SK-N-MC (cell line): ENCODE data around the gene STON1.

ENCODE experiments used
- DNase-seq: peaks from one replicate; pipeline ENCODE4 v3.0.0-alpha.2; 2011; ENCODE audit warnings: low read depth, low spot score
- H3K27ac ChIP-seq: fragments of 200-600 bp; sonication (generic); 2 replicates; pipeline ENCODE4 v1.5.1; 2016; ENCODE audit warnings: mixed run types
- H3K36me3 ChIP-seq: fragments of 200-600 bp; sonication (generic); 2 replicates; pipeline ENCODE4 v1.6.1; 2017; ENCODE audit warnings: antibody characterized with exemption, low read length, mixed read lengths; ENCODE audit not compliant: insufficient read depth
- H3K4me3 ChIP-seq: fragments of 200-600 bp; sonication (generic); 2 replicates; pipeline ENCODE4 v1.5.1; 2016
- H3K9ac ChIP-seq: fragments of 200-600 bp; sonication (generic); 2 replicates; pipeline ENCODE4 v1.8.0; 2017; ENCODE audit warnings: mixed run types, mixed read lengths; ENCODE audit not compliant: insufficient read length
- H3K9me3 ChIP-seq: fragments of 200-600 bp; sonication (generic); 2 replicates; pipeline ENCODE4 v1.6.1; 2017; ENCODE audit warnings: low read depth, mild to moderate bottlenecking, antibody characterized with exemption, low read length, moderate library complexity, mixed read lengths
- EZH2 ChIP-seq: fragments of 200-600 bp; sonication (generic); IDR thresholded peaks from one replicate; pipeline ENCODE4 v1.6.1; 2017; ENCODE audit warnings: antibody characterized with exemption
- FOXP2 ChIP-seq: optimal IDR thresholded peaks from 2 replicates; pipeline ENCODE3; 2011; ENCODE audit warnings: mild to moderate bottlenecking, moderate library complexity; ENCODE audit not compliant: insufficient read depth; ENCODE audit errors: extremely low read length, control extremely low read depth
- POLR2AphosphoS5 ChIP-seq: IDR thresholded peaks from 2 replicates; pipeline ENCODE4 v1.6.1; 2012; ENCODE audit warnings: mild to moderate bottlenecking, low read depth, low read length, borderline replicate concordance

STON1 gene

GRCh38 chr2:48574353-48575287, 44.7 kb downstream of the STON1 start:
- no peak for TF ChIP-seq POLR2AphosphoS5
- TF ChIP-seq FOXP2, result no peak
- Histone ChIP-seq H3K4me3 (no peak overlapping the region), H3K9me3 (no peaks in the 10 kb centered on the region), H3K9ac (no peak overlapping the region), H3K36me3 (no peaks in the 10 kb centered on the region), H3K27ac (no peak overlapping the region)
- no peak for DNase-seq

- no peak overlapping the region for H3K27ac ChIP-seq
- no peak overlapping the region for H3K4me3 ChIP-seq
- DNase-seq, result no peak
- TF ChIP-seq EZH2 (no peak), POLR2AphosphoS5 (no peak), FOXP2 (no peak)
- H3K36me3 ChIP-seq, result no peaks in the 10 kb centered on the region; the same call in 1 of the 2 replicates
- H3K9ac ChIP-seq, result no peak overlapping the region
- no peaks in the 10 kb centered on the region for H3K9me3 ChIP-seq
Measured at GRCh38 chr2:48578313-48578712, 48.4 kb downstream of the STON1 start.

GRCh38 chr2:48583961-48584360, 54.0 kb downstream of the STON1 start:
- Histone ChIP-seq H3K36me3 (no peaks in the 10 kb centered on the region; the same call in 1 of the 2 replicates), H3K9ac (no peak overlapping the region), H3K9me3 (no peaks in the 10 kb centered on the region), H3K27ac (no peak overlapping the region), H3K4me3 (no peak overlapping the region)
- no peak for TF ChIP-seq FOXP2
- no peak for TF ChIP-seq POLR2AphosphoS5
- TF ChIP-seq EZH2, result no peak
- no peak for DNase-seq

- Histone ChIP-seq H3K9ac (no peak overlapping the region), H3K9me3 (no peaks in the 10 kb centered on the region), H3K36me3 (no peaks in the 10 kb centered on the region; the same call in 1 of the 2 replicates), H3K4me3 (no peak overlapping the region), H3K27ac (no peak overlapping the region)
- DNase-seq, result no peak
- TF ChIP-seq POLR2AphosphoS5 (no peak), EZH2 (no peak), FOXP2 (no peak)
Measured at GRCh38 chr2:48584551-48584950, 54.6 kb downstream of the STON1 start.

DNA sequence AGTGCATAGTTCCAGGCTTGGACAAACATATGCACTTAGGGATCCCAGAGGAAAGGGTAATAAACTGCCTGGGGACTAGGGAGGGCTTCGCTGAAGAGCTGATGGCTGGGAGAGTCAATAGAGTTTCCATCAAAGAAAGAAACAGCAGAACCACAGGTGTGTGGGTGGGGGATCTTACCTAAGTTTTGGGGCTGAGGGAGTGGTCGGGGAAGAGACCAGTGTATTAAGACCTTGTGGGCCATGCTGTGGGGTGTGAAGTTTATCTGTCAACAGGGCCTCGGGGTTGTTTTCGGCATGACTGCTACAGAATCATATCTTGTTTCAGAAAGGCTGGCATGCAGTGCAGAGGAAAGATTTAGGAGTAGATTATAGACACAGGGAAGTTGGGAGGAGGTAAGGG, 56.5 kb downstream of the STON1 start:
- H3K9ac ChIP-seq, result no peak overlapping the region
- H3K27ac ChIP-seq, result no peak overlapping the region
- no peaks in the 10 kb centered on the region for H3K36me3 ChIP-seq
- TF ChIP-seq EZH2 (no peak), FOXP2 (no peak), POLR2AphosphoS5 (no peak)
- no peaks in the 10 kb centered on the region for H3K9me3 ChIP-seq
- H3K4me3 ChIP-seq, result no peak overlapping the region
- DNase-seq, result no peak

DNA sequence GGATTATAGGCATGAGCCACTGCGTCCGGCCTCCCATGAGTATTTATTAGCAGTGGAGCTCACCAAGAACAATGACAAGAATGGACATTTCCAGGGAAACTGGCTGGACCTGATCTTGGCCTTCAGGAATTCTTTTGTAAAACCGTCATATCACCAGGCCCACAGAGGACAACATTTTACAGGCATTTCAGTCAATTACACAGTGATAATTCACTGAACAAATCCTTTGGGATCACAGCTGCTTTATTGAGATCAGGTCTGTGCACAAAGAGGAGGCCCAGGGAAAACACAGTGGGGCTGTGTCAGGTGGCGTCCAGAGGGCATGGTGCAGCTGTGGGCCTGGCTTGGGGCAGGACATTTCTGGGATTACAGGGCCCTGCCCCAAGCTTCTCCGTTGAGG, 57.6 kb downstream of the STON1 start:
- no peak for TF ChIP-seq POLR2AphosphoS5
- no peak for TF ChIP-seq EZH2
- TF ChIP-seq FOXP2, result no peak
- Histone ChIP-seq H3K4me3 (no peak overlapping the region), H3K36me3 (no peaks in the 10 kb centered on the region), H3K9ac (no peak overlapping the region), H3K9me3 (no peaks in the 10 kb centered on the region), H3K27ac (no peak overlapping the region)
- no peak for DNase-seq

DNA sequence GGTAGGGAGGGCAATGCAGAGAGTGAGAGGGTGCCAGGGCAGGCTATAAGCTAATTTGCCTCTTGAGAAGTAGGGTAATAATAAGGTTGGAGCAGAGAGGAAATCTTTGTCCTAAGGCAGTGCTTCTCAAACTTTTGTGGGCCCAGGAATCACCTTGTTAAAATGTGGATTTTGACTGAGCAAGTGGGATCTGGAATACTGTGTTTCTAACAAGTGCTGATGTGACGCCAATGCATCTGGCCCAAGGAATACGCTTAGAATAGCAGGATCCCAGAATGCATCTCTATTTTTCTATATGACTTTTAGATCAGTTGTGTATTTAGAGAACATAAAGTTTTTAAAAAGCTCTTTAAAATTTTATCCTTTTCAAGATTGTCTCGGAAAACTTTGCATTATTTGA, 58.0 kb downstream of the STON1 start:
- H3K9me3 ChIP-seq, result no peaks in the 10 kb centered on the region
- DNase-seq, result no peak
- TF ChIP-seq EZH2 (no peak), POLR2AphosphoS5 (no peak), FOXP2 (no peak)

DNA sequence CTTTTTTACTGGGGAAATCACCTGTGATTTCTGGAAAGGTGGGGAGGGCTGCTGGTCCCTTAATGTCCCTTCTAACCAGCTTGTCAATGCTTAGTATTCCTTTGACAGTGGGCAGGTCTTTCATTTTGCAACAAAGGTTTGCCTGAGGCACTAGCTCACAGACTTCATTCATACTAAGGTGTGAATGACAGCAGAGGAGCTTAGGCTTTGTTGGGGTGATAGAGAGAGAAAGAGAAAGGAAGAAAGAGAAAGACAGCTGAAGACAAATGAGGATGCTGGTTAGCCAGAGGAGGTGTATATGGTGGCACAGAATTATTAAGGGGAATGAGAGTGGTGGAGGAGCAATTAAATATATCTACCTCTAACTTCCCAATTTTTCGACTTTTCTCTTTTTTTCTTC, 58.8 kb downstream of the STON1 start:
- H3K9ac ChIP-seq, result no peak overlapping the region
- no peak overlapping the region for H3K27ac ChIP-seq
- DNase-seq, result no peak
- no peaks in the 10 kb centered on the region for H3K36me3 ChIP-seq
- no peak for TF ChIP-seq POLR2AphosphoS5
- no peak overlapping the region for H3K4me3 ChIP-seq
- H3K9me3 ChIP-seq, result no peaks in the 10 kb centered on the region

More for the DNA sequence above, 58.0 kb downstream of the STON1 start:
- H3K4me3 ChIP-seq, result no peak overlapping the region
- no peaks in the 10 kb centered on the region for H3K36me3 ChIP-seq
- H3K9ac ChIP-seq, result no peak overlapping the region
- H3K27ac ChIP-seq, result no peak overlapping the region
